ENCODE measurements around the gene KLHL42. TPM values are rescaled to one million over a fixed set of nuclear protein-coding genes. Genes with fewer than 3 reads are reported as not detected.
"Not testable (repeated sequence)": the region's sequence is repeated elsewhere in the genome, so short reads cannot be mapped to it uniquely, and the experiment has no call there.

KLHL42 gene
- 10 to 100 TPM; 10.7 to 21.3 (median 15.1) TPM for total RNA-seq
- 10 to 100 TPM; 14.5 to 20.1 TPM for polyA plus RNA-seq

GRCh38 chr12:27779920-27780611 is at the start of gene KLHL42, which contains the start of gene MANSC4:
Gene KLHL42 (plus strand): TSS chr12:27780233. CDS start chr12:27780331, 98 bp downstream.
Gene MANSC4 (minus strand): TSS chr12:27780236. CDS start chr12:27771276, 8,960 bp downstream.
- H3K4me1 ChIP-seq: peaks cover 0 to 21% (median 17%) of the 10 kb centered on the region in 3 donors

GRCh38 chr12:27732281-27732680 is 47.8 kb upstream of the KLHL42 start:
- Histone ChIP-seq H3K36me3 (peaks cover 0 to 11% (median 0%) of the 10 kb centered on the region in 3 donors), H3K4me1 (no peaks in the 10 kb centered on the region), H3K27ac (no peak overlapping the region), H3K9me3 (no peaks in the 10 kb centered on the region), H3K4me3 (no peak overlapping the region), H3K27me3 (no peaks in the 10 kb centered on the region)
- FAIRE-seq: no peak
- no peak for TF ChIP-seq CTCF (IDR thresholded peaks at IDR 0.05)
- WGBS, 2 donors: 33 to 51% methylated on average over 2 of the region's 2 CpGs
- peak in 3 of 4 donors; percentile 32 to 45 (median 37) for ATAC-seq
- intact Hi-C loops (cut with DNase I): loop anchor here in 2 of 3 donors (5.0 to 10.0 kb wide), 4 partner anchors 83 to 1143 kb away; no protein-coding TSS in a partner anchor
- DNase-seq: no peak

More at GRCh38 chr12:27779920-27780611, at the start of gene KLHL42, which contains the start of gene MANSC4:
- no peaks in the 10 kb centered on the region for H3K27me3 ChIP-seq
- FAIRE-seq (no peak), ATAC-seq (peak; percentile 85 to 91 (median 88)), DNase-seq (peak; percentile 69 to 89 (median 74))
- H3K9me3 ChIP-seq: no peaks in the 10 kb centered on the region
- WGBS, 2 donors: 0 to 1% methylated on average over 65 to 92 of the region's 92 CpGs
- H3K4me3 ChIP-seq: peak within 1 kb of the TSS; percentile 63 to 87 (median 76)
- H3K27ac ChIP-seq: peak within 1 kb of the TSS; percentile 70 to 91 (median 90)
- H3K36me3 ChIP-seq: no peaks in the 10 kb centered on the region
- intact Hi-C loops (cut with DNase I): no loop called here
- no peak for TF ChIP-seq CTCF (IDR thresholded peaks at IDR 0.05)

GRCh38 chr12:27733052-27733656 is 46.9 kb upstream of the KLHL42 start:
- WGBS, 2 donors: 14 to 20% methylated on average over 3 of the region's 3 CpGs
- no peaks in the 10 kb centered on the region for H3K27me3 ChIP-seq
- ATAC-seq: peak; percentile 67 to 92 (median 87)
- H3K36me3 ChIP-seq: peaks cover 0 to 20% (median 0%) of the 10 kb centered on the region in 3 donors
- peak; percentile 49 for FAIRE-seq
- peak in 1 of 6 donors; percentile 48 for DNase-seq
- intact Hi-C loops (cut with DNase I): loop anchor here in 2 of 3 donors (5.0 to 10.0 kb wide), 4 partner anchors 82 to 1142 kb away; no protein-coding TSS in a partner anchor
- H3K4me3 ChIP-seq: no peak overlapping the region
- H3K9me3 ChIP-seq: no peaks in the 10 kb centered on the region
- no peaks in the 10 kb centered on the region for H3K4me1 ChIP-seq
- no peak overlapping the region for H3K27ac ChIP-seq
- TF ChIP-seq CTCF (IDR thresholded peaks at IDR 0.05): peak; percentile 24 to 62 (median 58)

GRCh38 chr12:27733791-27734190 is 46.2 kb upstream of the KLHL42 start:
- no peaks in the 10 kb centered on the region for H3K4me1 ChIP-seq
- ATAC-seq: no peak
- intact Hi-C loops (cut with DNase I): loop anchor here in 2 of 3 donors (5.0 to 10.0 kb wide), 4 partner anchors 81 to 1141 kb away; no protein-coding TSS in a partner anchor
- no peak for DNase-seq
- no peak overlapping the region for H3K27ac ChIP-seq
- WGBS, 2 donors: 76 to 88% methylated on average over 1 of the region's 1 CpG
- FAIRE-seq: no peak
- peaks cover 0 to 24% (median 0%) of the 10 kb centered on the region in 3 donors for H3K36me3 ChIP-seq
- H3K27me3 ChIP-seq: no peaks in the 10 kb centered on the region
- no peak for TF ChIP-seq CTCF (IDR thresholded peaks at IDR 0.05)
- no peaks in the 10 kb centered on the region for H3K9me3 ChIP-seq
- H3K4me3 ChIP-seq: no peak overlapping the region

- H3K9me3 ChIP-seq, DNase-seq, H3K27me3 ChIP-seq, ATAC-seq, H3K27ac ChIP-seq, H3K4me1 ChIP-seq, FAIRE-seq, H3K4me3 ChIP-seq: not testable (repeated sequence)
- 90 to 95% methylated on average over 9 of the region's 9 CpGs for WGBS, 2 donors
- peaks cover 0 to 24% (median 0%) of the 10 kb centered on the region in 3 donors for H3K36me3 ChIP-seq
- intact Hi-C loops (cut with DNase I): loop anchor here in 2 of 3 donors (5.0 to 10.0 kb wide), 4 partner anchors 80 to 1140 kb away; no protein-coding TSS in a partner anchor
Measured at GRCh38 chr12:27734321-27734720, 45.7 kb upstream of the KLHL42 start.
